HEK293T (cell line): ENCODE measurements around the gene PTPN3.

Experiments
- ARNT ChIP-seq: fragments of 450-650 bp; IDR thresholded peaks from 2 replicates; pipeline ENCODE4 v1.6.1; 2017; ENCODE audit warnings: mild to moderate bottlenecking
- BHLHE40 ChIP-seq: fragments of 450-650 bp; IDR thresholded peaks from 2 replicates; pipeline ENCODE4 v1.6.1; 2016; ENCODE audit warnings: mild to moderate bottlenecking, moderate library complexity, borderline replicate concordance
- CTBP1 ChIP-seq: fragments of 450-650 bp; IDR thresholded peaks from 2 replicates; pipeline ENCODE4 v1.6.1; 2016; ENCODE audit warnings: borderline replicate concordance
- ELF4 ChIP-seq: fragments of 450-650 bp; IDR thresholded peaks from 2 replicates; pipeline ENCODE4 v1.6.1; 2017; ENCODE audit warnings: antibody characterized with exemption
- FOXA1 ChIP-seq: fragments of 450-650 bp; IDR thresholded peaks from 2 replicates; pipeline ENCODE4 v1.6.1; 2016; ENCODE audit warnings: mild to moderate bottlenecking
- FOXK2 ChIP-seq: fragments of 450-650 bp; IDR thresholded peaks from 2 replicates; pipeline ENCODE4 v1.6.1; 2016; ENCODE audit warnings: mild to moderate bottlenecking
- HDGF ChIP-seq: fragments of 450-650 bp; IDR thresholded peaks from 2 replicates; pipeline ENCODE4 v1.6.1; 2017; ENCODE audit warnings: antibody characterized with exemption, borderline replicate concordance
- SP1 ChIP-seq: fragments of 450-650 bp; IDR thresholded peaks from 2 replicates; pipeline ENCODE4 v1.6.1; 2017
- SUZ12 ChIP-seq: fragments of 450-650 bp; IDR thresholded peaks from 2 replicates; pipeline ENCODE4 v1.6.1; 2016; ENCODE audit warnings: mild to moderate bottlenecking
- TARDBP ChIP-seq: fragments of 450-650 bp; IDR thresholded peaks from 2 replicates; pipeline ENCODE4 v1.6.1; 2016
- ZNF384 ChIP-seq: fragments of 450-650 bp; IDR thresholded peaks from 2 replicates; pipeline ENCODE4 v1.6.1; 2016

DNA sequence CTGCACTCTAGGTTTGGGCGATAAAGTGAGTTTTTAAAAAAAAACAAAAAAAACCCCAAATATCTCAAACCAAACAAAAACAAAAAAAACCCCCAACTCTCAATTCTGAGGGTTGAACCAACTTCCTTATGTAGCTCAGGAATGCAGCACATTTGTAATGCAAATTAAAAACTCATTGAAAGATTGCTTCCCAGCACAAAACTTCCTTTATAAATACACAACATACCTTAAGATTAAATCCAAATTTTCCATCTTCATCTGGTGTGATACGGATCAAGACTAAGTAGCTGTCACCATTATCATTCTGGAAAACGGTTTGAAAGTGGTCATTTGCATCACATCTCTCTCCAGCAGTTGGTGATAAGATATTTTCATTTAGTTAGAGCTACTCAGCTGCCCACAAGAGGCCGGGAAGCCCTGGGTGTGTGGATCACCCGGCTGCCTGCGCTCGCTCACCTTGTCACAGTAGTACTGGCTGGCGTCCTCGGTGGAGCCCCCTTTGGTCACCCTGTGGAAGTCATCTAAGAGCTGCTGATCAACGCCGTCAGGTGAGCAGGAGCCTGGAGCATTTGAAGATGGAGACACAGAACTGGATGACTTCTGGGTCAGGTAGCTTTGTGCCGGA, 88.2 kb downstream of the PTPN3 start:
- TF ChIP-seq FOXA1 = no peak
- TF ChIP-seq TARDBP = no peak
- TF ChIP-seq BHLHE40 = no peak
- TF ChIP-seq ARNT = no peak
- no peak for TF ChIP-seq FOXK2
- TF ChIP-seq ELF4 = no peak
- no peak for TF ChIP-seq SP1
- TF ChIP-seq SUZ12 = no peak
- no peak for TF ChIP-seq CTBP1
- no peak for TF ChIP-seq HDGF
- no peak for TF ChIP-seq ZNF384
